ENCODE measurements around the gene PTPRR.

GRCh38 chr12:70920891-70921290 is 353 bp upstream of the PTPRR start:
- TF ChIP-seq CTCF (IDR thresholded peaks at IDR 0.05; ENCODE audit: insufficient read depth, low read depth, low read length) (no peak), EZH2 (IDR thresholded peaks at IDR 0.05; ENCODE audit: insufficient read depth, low read length) (no peak)
